8988T (cell line): Measurements from ENCODE around the gene COA1.
"Not testable (repeated sequence)": the region's sequence is repeated elsewhere in the genome, so short reads cannot be mapped to it uniquely, and the experiment has no call there.

Experiments
- DNase-seq: peaks from one replicate; pipeline ENCODE4 v3.0.0; 2011

COA1 gene

DNA sequence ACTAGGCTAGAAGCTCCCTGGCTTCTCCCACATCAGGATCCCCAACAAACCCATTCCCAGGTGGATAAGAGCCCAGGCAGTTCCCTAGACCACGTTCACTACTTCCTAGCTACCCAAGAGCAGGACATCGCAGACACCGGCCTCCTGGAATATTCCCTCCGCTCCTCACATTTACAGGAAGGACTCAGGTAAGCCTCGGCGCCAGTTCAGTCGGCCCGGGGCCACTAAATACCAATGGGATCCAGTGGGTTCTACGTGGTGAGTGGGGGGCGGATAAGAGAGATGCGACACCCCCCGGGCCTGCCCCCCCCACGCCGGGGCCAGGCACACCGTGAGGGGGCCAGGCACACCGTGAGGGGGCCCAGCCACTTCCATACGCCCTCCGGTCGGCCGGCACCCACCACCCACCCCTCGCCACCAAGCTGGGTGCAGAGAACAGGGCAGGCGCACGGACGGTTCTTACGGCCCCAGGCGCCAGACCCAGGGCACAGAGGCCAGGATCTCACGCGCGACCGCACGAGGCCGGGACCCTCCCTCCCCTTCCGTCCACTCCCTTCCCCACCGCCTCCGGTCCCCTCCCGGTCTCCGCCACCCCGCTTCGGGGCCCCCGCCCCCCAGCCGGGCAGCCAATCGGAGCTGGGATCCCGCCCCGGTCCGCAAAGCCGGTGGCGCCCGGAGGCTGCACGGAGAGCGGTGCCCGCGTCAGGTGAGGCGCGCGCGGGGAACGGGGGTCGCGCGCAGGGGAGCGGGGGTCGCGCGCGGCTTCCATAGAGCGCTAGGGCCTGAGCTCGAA, 28.9 kb upstream of the COA1 start, which contains the start of gene BLVRA:
BLVRA (plus strand) TSS at position 652 of the 793 bp plus-strand sequence. CDS start 12,479 bp downstream, outside the sequence.
- DNase-seq, result peak; percentile 65

- DNase-seq, result no peak
These were observed 27.9 kb upstream of the COA1 start for GRCh38 chr7:43757073-43757720.

- DNase-seq, result no peak
These were observed 27.2 kb upstream of the COA1 start for GRCh38 chr7:43756368-43757072.

DNA sequence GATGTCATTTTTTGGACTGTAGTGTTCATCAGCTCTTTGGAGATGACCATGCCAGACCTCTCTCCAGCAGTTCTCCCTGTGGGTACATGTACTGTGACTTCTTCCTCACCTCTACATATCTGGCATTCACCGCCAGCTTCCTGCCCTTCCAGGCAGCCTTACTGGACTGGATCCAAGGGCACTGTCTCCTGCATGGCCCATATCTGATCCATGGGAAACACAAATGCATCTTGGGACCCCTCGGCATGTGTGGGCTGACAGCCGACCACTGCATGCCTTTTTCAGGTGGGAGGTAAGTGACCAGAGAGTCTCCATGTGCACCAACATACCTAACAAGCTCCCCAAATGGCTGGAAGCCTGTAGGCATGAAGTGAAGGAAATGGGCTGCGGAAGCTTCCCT, 25.3 kb upstream of the COA1 start:
- DNase-seq, result no peak

DNA sequence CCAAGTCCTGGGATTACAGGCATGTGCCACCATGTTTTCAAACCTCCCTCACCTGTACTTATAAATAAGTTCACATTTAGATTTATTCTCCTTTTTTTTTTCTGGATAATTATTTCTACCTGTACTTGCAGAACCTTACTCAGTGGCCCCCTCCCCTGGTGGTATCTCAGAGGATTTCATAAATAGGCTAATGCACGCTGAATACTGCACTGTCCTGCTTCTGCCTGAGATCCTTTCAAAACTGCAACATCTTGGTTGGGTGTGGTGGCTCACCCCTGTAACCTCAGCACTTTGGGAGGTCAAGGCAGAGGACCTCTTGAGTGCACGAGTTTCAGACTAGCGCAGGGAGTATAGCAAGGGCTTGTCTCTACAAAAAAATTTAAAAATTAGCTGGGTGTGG, 24.5 kb upstream of the COA1 start:
- no peak for DNase-seq

- DNase-seq, result no peak
These were observed 24.0 kb upstream of the COA1 start for GRCh38 chr7:43753271-43753810.

- no peak for DNase-seq
These were observed 23.1 kb upstream of the COA1 start for GRCh38 chr7:43752411-43752810.

- DNase-seq, result no peak
These were observed 20.9 kb upstream of the COA1 start for GRCh38 chr7:43750016-43750887.

- no peak for DNase-seq
These were observed 20.1 kb upstream of the COA1 start for GRCh38 chr7:43749383-43749940.

- no peak for DNase-seq
These were observed 18.2 kb upstream of the COA1 start for GRCh38 chr7:43747328-43748105.

- no peak for DNase-seq
These were observed 13.4 kb upstream of the COA1 start for GRCh38 chr7:43742692-43743091.

GRCh38 chr7:43737467-43738127, 8.3 kb upstream of the COA1 start:
- DNase-seq, result no peak

DNA sequence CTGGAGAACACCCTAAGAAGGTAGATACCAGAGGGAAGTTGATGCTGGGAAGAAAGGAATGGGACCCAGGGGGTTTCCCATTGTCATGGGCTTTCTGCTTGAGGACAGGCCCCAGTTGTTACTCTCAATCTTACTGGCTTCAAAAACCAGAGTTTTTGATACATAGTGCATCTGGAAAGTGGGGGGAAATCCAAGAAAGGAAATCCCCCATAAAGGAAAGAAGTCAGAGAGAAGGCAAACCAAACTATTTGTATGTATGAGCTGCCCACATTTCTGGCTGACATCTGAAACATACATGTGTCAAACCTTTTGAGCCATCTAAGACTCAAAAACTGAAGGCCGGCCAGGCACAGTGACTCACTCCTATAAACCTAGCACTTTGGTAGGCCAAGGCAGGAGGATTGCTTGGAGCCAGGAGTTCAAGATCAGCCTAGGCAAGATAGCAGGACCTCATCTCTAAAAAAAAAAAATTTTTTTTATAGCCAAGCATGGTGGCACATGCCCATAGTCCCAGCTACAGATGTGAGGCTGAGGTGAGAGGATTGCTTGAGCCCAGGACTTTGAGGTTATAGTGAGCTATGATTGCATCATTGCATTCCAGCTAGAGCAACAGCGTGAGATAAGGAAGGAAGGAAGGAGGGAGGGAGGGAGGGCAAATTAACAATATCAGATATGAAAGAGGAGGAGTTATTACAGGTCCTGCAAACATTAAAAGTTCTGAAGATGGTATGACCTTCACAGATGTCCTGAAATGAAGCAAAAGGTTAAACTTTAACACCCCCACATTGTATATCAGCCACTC, 6.7 kb upstream of the COA1 start:
- DNase-seq, result no peak

DNA sequence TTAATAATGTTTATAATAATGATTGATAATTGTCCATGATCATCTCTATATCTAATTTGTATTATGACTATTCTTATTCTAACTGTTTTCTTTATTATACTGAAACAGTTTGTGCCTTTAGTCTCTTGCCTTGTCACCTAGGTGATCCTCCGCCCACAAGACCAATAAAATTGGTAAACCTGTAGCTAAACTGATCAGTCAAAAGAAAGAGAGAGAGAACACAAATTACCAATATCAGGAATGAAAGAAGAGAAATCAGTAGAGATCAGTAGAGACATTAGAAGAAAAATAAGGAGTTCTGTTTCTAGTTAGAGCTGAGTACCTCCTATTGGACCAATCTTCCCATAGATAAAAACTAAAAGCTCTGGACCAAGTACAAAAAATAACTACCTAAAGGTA, 6.1 kb upstream of the COA1 start:
- no peak for DNase-seq

DNA sequence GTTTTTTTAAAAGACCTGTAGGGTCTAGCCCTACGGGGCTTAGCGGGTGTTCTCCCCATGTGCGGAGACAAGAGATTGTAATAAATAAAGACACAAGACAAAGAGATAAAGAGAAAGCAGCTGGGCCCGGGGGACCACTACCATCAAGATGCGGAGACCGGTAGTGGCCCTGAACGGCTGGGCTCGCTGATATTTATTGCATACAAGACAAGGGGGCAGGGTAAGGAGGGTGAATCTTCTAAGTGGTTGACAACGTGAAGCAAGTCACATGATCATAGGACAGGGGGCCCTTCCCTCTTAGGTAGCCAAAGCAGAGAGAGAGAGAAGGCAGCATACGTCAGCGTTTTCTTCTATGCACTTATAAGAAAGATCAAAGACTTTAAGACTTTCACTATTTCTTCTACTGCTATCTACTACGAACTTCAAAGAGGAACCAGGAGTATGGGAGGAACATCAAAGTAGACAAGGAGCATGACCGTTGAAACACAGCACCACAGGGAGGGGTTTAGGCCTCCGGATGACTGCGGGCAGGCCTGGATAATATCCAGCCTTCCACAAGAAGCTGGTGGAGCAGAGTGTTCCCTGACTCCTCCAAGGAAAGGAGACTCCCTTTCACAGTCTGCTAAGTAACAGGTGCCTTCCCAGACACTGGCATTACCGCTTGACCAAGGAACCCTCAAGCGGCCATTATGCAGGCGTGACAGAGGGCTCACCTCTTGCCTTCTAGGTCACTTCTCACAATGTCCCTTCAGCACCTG, 5.4 kb upstream of the COA1 start:
- not testable (repeated sequence) for DNase-seq

GRCh38 chr7:43731494-43731893, 2.2 kb upstream of the COA1 start:
- not testable (repeated sequence) for DNase-seq

GRCh38 chr7:43729924-43730248, 563 bp upstream of the COA1 start:
- DNase-seq, result no peak

DNA sequence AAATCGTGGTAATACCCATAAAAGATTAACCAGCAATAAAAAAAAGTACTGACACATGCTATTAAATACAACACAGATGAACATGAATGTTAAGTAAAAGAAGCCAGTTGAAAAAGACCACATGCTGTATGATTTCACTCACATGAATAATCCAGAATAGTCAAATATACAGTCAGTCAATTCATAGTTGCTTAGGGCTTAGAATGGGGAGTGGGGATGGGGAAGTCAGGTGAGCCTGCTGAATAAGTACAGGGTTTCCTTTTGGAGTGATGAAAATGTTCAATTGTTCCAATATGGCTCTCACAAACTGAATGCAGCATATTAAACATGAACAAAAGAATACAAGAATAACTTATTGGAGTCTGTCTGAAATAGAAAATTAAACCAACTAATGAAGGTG, 1.8 kb downstream of the COA1 start:
- no peak for DNase-seq

GRCh38 chr7:43727003-43727402, 2.3 kb downstream of the COA1 start:
- no peak for DNase-seq
